ENCODE results near the gene HSDL2. TPM values are rescaled to one million over a fixed set of nuclear protein-coding genes. Genes with fewer than 3 reads are reported as not detected.
"Not testable (repeated sequence)": the region's sequence is repeated elsewhere in the genome, so short reads cannot be mapped to it uniquely, and the experiment has no call there.

HSDL2 gene
- total and polyA plus RNA-seq, 8 donors = 9.4 to 20.4 (median 14.1) TPM

GRCh38 chr9:112408275-112408674 lies 28.4 kb downstream of the HSDL2 start:
- FAIRE-seq = no peak
- Histone ChIP-seq H3K4me3 (no peak overlapping the region), H3K9me3 (no peaks in the 10 kb centered on the region), H3K27ac (no peak overlapping the region), H3K36me3 (peaks cover 0 to 12% (median 2%) of the 10 kb centered on the region in 3 donors), H3K4me1 (no peaks in the 10 kb centered on the region), H3K27me3 (no peaks in the 10 kb centered on the region)
- intact Hi-C loops (cut with DNase I) = no loop called here
- TF ChIP-seq CTCF (IDR thresholded peaks at IDR 0.05) = no peak
- DNase-seq = no peak
- WGBS, 2 donors = 91 to 95% methylated on average over 3 of the region's 3 CpGs
- ATAC-seq = no peak

GRCh38 chr9:112408819-112409218 lies 28.9 kb downstream of the HSDL2 start:
- no peaks in the 10 kb centered on the region for H3K4me1 ChIP-seq
- TF ChIP-seq CTCF (IDR thresholded peaks at IDR 0.05) = no peak

GRCh38 chr9:112409758-112410157 lies 29.9 kb downstream of the HSDL2 start:
- Histone ChIP-seq H3K27me3 (no peaks in the 10 kb centered on the region), H3K27ac (no peak overlapping the region), H3K36me3 (peaks cover 0 to 12% (median 2%) of the 10 kb centered on the region in 3 donors), H3K9me3 (no peaks in the 10 kb centered on the region), H3K4me3 (no peak overlapping the region), H3K4me1 (no peaks in the 10 kb centered on the region)
- intact Hi-C loops (cut with DNase I) = no loop called here
- DNase-seq = no peak
- no peak for ATAC-seq
- FAIRE-seq = no peak
- TF ChIP-seq CTCF (IDR thresholded peaks at IDR 0.05) = no peak
- whole genome bisulfite sequencing, 2 donors = 93 to 94% methylated on average over 4 of the region's 4 CpGs

More at GRCh38 chr9:112408819-112409218, 28.9 kb downstream of the HSDL2 start:
- Histone ChIP-seq H3K4me3 (no peak overlapping the region), H3K27ac (no peak overlapping the region), H3K27me3 (no peaks in the 10 kb centered on the region), H3K9me3 (no peaks in the 10 kb centered on the region), H3K36me3 (peaks cover 0 to 12% (median 2%) of the 10 kb centered on the region in 3 donors)
- no peak for DNase-seq
- no peak for FAIRE-seq
- intact Hi-C loops (cut with DNase I) = no loop called here
- 86 to 94% methylated on average over 4 of the region's 4 CpGs for WGBS, 2 donors
- no peak for ATAC-seq

GRCh38 chr9:112411626-112412027 lies 31.7 kb downstream of the HSDL2 start:
- Histone ChIP-seq H3K27me3 (no peaks in the 10 kb centered on the region), H3K27ac (no peak overlapping the region), H3K4me1 (no peaks in the 10 kb centered on the region), H3K9me3 (no peaks in the 10 kb centered on the region), H3K36me3 (peaks cover 0 to 12% (median 2%) of the 10 kb centered on the region in 3 donors), H3K4me3 (no peak overlapping the region)
- intact Hi-C loops (cut with DNase I) = no loop called here
- WGBS, 2 donors = 39 to 42% methylated on average over 1 of the region's 1 CpG
- no peak for TF ChIP-seq CTCF (IDR thresholded peaks at IDR 0.05)
- ATAC-seq = no peak
- no peak for DNase-seq
- FAIRE-seq = no peak

- ATAC-seq; H3K4me1 ChIP-seq; H3K27ac ChIP-seq; H3K4me3 ChIP-seq; FAIRE-seq; intact Hi-C loops (cut with DNase I); H3K27me3 ChIP-seq; H3K36me3 ChIP-seq; H3K9me3 ChIP-seq; DNase-seq: not testable (repeated sequence)
- 90 to 93% methylated on average over 8 to 9 of the region's 9 CpGs for WGBS, 2 donors
These were observed 33.8 kb downstream of the HSDL2 start for GRCh38 chr9:112413728-112414127.

Data from pancreas (tissue), 10 donors.